MV-4-11 (cell line): ENCODE measurements around the gene RNF8.

Source experiments
- DNase-seq: peaks from one replicate; lab custom pipeline; 2025; lab: John Stamatoyannopoulos, UW

The RNF8 gene

DNA sequence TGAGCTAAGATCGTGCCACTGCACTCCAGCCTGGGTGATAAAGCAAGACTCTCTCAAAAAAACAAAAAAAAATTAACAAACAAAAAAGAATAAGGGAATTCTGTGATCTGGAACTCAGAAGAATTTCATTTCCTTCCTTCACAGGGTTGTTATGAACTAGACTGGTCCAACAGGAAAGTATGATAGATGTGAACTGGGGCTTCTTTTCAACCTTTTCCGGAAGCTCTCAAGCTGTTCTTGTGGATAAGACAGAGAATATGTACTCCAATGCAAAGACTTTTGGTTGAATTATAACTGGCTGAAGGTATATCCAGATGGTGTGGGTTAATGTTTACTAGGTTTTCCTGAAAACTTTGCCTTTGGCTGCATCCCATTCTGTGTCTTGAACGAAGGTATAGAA, 5.3 kb downstream of the RNF8 start:
- no peak for DNase-seq

DNA sequence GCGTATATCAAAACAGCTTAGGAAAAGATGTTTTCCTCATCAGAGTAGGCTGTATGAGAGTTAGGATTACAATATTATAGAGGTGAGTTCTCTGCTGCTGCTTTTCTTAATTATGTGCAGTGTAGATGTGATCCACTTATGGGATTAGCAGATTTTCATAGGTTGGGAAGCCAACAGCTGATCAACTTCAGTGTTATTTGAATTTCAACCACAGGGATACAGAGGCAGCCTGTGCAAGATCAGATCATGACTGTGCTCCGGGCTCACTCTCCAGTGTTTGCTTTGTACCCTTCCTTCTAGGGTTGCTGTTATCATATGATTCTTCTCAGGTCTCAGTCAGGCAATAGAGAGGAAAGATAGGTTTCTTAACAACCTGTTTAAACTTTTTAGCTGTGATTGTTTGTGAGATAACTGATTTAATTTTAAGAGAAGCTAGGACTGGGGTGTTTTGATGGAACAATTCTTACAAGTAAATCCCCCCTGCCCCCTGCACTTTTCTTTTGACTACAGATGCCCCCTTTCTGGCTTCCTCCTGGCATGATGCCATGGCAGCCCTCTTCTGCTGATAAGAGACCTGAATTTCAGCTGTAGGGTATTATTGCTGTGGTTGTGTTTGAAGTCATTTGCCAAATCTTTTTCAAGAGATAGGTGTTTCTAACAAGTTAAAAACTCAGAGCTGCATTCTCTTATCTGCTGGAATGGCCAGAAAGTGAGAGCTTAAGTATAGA, 8.5 kb downstream of the RNF8 start:
- DNase-seq, result no peak

DNA sequence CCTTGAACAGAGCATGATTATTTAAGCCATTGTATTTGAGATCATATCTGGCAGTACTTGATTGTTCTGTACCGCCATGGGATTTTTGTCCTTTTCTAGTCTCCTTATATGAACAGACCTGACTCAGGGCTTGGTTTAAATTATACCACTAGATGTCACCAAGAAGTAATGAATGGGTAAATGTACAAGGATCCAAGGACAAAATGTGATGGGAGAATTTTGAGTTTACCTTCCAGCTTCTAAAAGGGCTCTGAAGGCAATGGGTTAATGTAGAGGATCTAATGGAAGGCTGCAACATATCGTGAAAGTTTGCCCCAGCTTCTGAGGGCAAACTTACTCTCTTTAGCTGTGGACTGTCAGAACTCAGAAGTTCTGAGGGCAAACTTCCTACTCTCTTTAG, 12.0 kb downstream of the RNF8 start:
- peak; percentile 13 for DNase-seq

DNA sequence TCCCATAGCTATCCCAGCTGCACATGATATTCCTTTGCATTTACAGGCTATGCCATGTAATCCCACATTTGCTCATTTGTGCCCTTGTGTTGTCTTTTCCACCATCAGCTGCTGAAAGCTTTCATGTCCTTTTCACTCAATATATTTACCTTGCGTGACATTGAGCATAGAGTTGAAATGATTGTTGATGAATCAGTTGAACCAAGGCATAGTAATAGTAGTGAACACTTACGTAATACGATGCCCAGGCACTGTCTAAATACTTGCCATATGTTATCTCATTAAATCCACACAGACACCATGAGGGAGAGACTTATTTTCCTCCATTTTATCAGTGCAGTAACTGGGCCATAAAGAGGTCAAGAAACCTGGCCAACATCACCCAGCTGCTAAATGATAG, 13.1 kb downstream of the RNF8 start:
- DNase-seq, result no peak

DNA sequence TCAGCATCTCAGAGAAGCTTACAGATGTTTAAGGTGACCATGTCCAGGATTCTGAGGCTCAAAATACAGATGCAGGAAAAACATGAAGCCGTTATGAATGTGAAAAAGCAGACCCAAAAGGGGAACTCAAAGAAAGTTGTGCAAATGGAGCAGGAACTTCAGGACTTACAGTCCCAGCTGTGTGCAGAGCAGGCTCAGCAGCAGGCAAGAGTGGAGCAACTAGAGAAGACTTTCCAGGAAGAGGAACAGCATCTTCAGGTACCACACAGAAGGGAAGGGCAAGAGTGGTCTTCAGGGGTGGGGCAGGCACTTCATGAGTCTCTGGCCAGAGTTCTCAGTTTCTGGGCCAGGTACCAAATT, 15.2 kb downstream of the RNF8 start:
- peak; percentile 80 for DNase-seq

DNA sequence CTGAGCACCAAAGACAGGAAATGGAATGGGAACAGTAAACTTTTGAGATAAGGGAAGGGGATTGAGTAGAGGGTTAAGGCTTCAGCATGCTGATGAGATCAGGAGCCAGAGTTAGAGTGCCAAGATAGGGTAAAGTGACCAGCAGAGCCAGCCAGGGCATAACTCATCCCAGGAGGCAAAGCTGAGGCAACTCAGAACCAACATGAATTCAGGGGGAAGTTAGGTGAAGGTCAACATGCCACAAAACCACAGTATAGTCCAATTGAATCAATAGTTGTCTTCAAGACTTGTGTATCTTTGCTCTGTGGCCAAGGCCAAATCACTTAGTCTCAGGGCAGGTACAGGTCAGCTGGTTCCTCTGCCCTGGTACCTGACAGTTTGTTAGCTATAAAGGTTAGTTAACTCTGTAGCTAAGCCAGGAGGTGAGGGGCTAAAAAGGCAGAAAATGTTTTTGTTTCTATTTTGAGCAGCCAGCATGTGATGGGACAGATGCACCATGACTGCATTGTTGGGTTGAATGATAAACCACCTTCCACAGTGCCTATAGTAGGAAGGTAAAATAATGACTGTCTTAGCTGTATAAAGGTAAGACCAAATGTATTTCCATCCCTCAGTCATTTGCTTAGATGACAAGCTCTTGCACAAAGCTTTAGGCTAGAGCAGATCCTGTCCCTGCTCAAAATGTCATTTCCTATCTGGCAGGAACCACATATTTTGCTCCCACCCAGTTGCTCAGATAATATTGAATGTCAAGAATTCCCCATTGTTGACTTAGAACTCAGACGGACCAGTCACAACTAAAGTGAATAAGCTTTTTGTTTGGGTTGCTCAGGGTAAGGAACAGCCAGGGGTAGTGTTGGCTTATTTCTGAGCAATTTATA, 15.8 kb downstream of the RNF8 start:
- DNase-seq, result no peak

DNA sequence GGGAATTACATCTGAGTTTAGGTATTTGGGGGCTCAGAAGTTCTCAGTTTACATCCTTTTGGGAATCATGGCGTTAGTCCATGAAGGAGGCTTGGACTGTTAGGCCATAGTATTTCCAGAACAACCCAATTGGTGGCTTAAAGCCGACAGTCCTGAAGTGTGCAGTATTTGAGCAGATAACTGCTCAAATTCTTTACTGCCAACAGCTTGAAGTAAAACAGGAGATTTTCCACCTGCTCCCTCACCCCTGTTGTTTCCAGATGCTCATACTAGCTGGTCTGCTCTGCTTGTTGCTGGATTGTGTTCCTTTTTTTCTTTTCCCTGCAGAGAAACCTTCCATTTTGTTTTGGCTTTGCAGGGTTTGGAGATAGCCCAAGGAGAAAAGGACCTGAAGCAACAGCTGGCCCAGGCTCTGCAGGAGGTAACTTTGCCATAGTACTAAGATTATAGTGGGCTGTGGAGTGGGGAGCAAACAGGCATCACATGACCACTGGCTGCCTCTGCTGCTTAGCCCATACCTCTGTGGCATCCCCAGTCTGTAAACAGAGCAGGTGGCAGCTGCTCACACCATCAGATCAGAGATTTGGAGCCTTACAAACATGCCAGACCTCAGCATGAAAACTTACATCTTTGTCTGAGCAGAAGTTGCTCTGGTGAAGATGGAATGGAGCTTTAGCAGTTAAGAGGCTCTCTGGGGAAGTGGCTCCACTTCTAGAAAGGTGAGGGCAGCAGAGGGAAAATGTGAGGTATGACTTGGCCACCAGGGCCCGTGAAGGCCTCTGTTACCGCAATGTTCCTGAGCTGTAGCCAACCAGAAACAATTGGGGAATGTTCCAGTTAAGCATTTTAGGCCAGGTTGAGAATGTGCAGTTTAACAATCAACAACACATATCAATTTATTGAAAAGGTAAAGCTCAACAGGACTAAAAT, 17.6 kb downstream of the RNF8 start:
- no peak for DNase-seq

DNA sequence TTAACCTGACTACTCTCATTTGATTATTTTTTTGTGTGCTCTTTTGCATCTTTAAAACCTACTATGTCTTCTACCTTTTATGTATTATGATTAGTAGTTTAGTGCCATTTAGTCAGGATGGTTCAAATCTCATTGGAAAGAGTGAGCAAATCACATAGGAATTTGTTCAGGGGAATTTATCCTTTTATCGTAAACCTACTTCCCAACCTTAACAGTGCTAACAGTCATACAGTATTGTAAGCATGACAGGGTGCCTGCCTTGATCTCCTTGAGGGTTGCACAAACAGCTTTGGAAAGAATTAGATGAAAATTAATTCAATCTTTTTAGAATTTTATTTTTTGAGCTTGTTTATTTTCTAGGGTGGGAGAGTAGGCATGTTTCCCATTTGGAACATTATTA, 18.3 kb downstream of the RNF8 start:
- no peak for DNase-seq

DNA sequence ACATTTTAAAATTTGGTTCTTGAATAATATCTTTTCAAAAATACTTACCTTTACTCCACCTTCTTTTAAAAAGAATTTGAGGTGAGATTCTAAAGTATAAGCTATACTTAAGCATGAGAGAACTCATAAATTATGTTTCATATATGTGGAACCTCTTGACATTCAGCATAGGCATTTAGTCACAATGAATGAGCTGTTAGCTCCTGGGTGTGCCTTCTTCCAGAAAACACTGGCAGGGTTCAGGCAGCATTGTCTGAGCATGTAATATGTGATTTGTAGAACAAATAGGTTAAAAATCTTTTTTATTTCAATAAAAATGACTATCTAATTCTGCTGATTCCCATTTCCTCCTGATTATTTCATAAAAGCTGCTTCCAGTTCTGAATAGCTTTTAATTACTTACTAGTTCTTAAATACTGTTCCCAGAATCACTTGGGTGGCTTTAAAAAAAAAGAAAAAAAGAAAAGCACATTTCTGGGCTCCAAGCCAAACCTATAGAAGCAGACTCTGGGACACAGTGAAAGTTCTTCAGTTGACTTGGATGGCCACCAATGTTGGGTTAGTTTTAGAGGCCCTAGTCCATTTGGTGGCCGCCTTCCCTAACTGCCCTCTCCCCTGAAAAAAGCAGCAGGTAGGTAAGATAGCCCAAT, 20.2 kb downstream of the RNF8 start:
- DNase-seq, result no peak

DNA sequence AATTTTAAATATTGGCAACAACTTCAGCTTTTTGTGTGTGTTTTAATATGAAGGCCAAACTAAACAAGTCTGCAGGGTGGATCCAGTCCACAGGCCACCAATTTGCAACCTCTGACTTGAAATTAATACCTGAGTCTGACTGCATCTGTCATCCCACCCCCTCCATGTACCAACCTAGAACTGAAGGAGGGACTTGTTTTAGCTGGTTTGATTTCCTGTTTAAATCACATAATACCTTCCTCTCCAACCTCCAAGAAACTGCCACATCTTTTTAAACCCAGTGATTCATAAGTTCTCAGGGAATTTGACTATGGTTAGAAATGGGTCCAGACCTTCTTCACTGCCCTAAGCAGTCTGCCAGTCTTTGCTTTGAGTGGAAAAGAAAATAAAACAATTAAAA, 21.6 kb downstream of the RNF8 start:
- no peak for DNase-seq

DNA sequence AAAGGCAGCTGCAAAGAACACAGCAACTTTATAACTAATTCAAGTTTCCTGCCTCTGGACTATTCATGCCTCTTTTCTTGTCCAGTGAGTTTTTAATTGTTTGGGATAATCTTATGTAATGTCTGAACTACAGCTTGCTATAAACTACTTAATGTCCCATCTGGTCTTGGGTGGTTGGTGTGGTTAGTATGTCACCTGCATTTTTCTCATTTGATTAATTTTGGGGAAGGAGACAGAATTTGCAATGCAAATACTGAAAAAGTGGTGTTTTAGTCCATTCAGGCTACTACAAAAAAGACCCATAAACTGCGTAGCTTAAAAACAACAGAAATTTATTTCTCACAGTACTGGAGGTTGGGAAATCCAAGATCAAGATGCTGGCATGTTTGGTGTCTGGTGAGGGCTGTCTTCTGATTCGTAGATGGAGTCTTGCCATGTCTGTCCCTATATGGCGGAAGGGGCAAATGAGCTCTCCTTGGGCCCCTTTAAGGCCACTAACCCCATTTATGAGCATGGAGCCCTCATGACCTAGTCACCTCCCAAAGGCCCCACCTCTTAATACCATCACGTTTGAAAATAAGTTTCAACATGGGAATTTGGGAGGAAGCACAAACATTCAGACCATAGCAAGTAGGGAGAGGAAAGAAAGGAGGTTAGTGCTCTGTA, 22.4 kb downstream of the RNF8 start:
- DNase-seq, result no peak

DNA sequence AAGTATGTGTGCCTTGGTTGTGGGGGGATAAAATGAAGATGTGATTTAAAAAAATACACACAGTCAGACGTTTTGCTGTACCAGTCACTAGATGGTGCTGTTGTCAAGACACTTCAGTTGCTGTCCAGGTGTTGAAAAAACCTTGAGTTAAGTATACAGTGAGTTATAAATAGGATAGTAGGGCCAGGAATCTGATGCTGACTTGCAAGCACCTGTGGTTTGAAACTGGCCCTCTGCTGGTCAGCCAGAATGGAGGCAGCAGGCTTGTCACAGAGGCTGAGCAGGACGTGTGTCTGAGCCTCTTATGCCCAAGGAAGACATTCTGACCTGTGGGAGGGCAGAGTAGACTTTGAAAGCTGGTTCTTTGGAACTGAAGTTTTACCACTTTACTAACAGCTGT, 27.8 kb downstream of the RNF8 start:
- DNase-seq, result peak; percentile 11

DNA sequence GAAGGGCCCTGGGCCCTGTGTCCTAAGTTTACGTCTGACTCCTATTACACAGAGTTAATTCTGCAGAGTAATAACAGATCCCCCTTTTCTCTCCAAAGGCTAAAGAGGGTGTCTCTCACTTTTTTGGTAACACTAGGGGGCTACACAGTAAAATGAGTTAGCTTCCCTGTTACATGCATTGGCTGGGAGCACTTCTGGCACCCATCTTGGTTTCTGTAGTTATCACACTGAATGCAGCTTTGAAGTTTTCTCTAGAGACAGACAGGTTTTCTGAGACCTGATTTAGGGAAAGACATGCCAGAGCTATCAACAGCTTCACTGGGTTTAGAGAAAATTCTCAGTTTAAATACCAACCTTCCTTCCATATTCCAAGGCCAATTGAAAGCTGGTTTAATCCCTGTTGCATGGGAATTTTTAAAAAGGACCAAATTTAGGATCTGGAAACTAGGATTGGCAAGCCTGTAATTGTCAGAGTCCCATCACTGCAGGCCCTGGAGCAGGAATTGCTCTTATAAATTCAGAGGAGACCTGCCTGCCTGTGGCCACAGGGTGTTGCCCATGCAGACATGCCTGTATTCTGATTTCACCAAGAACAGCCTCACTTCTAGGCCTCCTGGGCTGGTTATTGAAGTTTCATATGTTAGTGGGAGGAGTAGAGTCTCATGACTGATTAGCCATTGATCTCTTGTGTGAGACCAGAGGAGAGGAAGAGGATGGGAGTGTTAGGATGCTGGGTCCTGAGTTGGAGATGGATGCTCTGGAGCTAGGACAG, 29.4 kb downstream of the RNF8 start:
- DNase-seq, result no peak

DNA sequence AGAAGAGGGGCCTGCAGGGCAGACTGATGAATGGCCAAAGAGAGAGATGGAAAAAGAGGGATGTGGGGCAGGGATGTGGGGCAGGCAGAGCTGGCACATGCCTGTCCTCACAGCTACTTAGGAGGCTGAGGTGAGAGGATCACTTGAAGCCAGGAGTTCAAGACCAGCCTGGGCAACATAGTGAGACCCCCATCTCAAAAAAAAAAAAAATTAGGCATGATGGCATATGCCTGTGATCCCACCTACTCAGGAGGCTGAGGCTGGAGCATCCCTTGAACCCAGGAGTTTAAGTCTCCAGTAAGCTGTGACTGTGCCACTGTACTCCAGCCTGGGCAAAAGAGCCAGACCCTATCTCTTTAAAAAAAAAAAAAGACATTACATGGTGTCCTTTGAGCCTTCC, 34.8 kb downstream of the RNF8 start:
- no peak for DNase-seq

DNA sequence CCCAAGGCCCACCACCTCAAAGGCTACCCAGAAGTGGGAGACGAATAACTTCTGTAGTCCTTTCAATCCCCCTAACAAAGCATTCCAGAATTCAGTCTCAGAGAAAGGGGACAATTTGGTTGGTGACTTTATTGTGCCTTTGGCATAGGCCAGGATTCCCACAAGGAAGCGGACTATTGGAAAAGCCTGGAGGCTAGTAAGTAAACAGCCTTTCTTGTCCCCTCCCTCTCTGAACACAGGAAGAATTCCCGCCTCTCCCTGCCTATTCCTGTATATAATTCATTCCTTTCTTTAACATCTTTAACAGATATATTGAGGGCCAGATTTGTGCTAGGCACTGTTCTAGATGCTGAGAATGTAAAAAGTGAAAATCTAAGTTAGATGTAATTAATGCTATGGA, 36.1 kb downstream of the RNF8 start:
- no peak for DNase-seq

DNA sequence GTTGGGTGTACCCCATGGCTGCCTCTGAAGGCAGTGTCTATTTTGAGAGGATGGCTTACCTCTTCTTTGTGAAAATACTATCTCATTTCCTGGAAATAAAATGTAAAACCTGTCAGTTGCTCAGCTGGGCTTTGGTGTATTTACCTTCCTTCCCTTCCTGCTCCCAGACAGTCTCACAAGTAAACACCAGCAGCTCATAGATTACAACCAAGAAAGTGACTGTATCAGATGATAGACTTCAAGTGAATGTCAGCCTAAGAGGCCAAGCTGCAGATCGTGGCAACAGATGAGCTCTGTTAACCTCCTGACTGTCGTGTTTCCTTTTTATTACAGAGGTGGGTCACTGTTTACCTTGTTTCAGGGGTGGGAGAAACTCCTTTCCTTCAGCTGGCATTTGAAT, 37.3 kb downstream of the RNF8 start:
- no peak for DNase-seq

DNA sequence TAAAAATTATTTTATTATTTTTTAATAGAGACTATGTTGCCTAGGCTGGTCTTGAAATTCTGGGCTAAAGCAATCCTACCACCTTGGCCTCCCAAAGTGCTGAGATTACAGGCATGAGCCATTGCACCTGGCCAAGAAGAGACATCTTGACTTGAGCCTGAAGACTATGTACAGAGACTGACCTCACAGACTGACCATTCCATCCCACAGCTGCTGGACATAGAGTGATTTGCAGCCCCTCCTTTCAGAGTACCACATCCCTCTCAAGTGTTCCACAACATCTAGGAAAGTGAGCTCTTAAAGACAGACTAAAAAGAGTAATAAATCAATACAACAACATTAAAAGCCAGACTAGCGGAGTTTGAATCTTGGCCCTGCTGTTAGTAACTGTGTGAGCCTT, 39.0 kb downstream of the RNF8 start:
- no peak for DNase-seq

DNA sequence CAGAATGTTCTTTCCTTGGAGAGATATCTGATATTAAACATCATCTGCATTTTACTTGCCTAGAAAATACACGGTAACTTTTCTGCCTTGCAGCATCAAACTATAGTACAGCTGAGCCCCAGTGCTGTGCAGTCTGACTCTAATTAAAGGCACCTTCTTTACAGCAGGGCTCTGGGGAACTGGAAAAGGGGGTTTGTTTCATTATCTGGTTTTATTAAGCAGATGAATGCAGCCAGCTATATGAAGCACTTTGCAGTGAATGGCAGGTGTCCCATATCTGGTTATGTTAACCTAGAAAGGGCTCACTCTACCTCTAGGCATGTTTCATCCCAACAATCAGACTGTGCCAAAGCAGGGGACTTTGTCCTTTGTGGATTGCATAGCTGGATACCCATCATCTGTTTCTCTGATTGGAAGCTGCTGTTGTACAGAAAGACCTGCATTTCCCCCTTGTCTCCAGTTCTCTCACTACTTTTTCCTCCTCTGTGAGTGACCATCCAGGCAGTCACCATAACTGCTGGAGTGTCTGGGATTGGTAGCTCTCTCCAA, 39.7 kb downstream of the RNF8 start:
- DNase-seq, result no peak

DNA sequence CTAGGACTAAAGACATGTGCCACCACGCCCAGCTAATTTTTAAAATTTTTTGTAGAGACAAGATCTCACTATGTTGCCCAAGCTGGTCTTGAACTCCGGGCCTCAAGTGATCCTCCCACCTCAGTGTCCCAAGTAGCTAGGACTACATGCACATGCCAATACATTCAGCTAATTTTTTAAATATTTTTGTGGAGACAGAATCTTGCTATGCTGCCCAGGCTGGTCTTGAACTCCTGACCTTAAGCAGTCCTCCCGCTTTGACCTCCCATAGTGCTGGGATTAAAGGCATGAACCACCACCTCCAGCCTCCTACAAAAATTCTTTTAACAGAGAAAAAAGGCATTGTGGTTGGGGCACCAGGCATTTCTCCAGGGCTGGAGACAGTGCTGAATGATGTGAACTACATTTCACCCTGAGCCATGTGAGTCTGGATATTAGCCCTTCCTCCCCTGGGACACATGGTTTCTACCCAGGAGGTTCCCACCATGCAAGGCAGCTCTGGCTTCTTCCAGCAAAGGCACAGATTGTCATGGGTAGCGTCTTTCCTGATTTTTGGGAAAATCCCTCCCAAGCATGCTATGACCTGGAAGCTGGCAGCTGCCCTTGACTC, 42.9 kb downstream of the RNF8 start:
- DNase-seq, result peak; percentile 2

DNA sequence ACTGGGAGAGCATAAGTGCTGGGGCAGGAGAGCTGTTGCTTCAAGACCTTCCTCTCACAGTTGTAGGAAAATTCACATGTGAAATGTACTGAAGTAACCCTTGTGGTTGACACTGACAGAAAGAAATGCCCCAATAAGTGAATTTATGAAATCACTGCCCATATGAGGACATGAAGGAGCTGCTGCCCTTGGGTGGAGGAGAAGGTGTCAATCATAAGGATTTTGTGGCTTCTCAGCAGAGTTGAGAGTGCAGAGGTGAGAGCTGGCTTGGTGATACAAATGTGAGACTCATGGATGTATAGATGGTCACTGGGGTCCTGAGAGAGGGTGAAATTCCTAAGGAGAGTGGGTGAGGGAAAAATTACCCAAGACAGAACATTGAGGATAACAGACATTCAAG, 45.3 kb downstream of the RNF8 start:
- no peak for DNase-seq
